Brain pericyte (primary cell): ENCODE measurements around the gene SLC5A5.
A peak's percentile ranks its signal among the peaks of the same experiment; 100 is the strongest.

Experiments used
- DNase-seq: peaks from one replicate; pipeline ENCODE4 v3.0.0-alpha.2; 2012; ENCODE audit warnings: low read depth, low spot score

The SLC5A5 gene

GRCh38 chr19:17871878-17872250 lies at the start of gene SLC5A5:
Gene SLC5A5 (plus strand): TSS chr19:17871945. CDS start chr19:17872320, 375 bp downstream.
- no peak for DNase-seq

- no peak for DNase-seq
These were observed 47.4 kb upstream of the SLC5A5 start for GRCh38 chr19:17824339-17824738.

DNA sequence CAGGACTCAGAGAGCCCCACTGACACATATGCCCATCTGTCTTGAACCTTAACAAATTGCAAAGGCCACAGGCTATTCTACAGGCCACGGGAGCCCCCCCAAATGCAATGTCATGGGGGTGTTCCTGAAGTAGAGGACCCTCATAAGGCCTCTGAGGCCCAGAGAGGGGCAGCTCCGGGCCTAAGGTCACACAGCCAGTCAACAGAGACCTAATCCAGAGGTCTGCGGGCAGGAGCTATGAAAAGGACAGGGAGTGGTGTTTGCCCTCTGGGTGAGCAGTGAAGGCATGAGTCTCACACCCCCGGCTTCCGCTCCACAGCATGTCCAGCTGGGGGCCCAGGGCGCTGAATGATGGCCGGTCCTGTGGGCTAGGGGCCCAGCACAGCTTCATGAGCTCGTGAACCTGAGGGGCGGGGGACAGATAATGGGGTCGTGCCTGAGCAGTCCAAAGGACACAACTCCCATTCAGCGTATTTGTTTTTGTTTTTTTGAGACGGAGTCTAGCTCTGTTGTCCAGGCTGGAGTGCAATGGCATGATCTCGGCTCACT lies 45.2 kb upstream of the SLC5A5 start:
- no peak for DNase-seq

DNA sequence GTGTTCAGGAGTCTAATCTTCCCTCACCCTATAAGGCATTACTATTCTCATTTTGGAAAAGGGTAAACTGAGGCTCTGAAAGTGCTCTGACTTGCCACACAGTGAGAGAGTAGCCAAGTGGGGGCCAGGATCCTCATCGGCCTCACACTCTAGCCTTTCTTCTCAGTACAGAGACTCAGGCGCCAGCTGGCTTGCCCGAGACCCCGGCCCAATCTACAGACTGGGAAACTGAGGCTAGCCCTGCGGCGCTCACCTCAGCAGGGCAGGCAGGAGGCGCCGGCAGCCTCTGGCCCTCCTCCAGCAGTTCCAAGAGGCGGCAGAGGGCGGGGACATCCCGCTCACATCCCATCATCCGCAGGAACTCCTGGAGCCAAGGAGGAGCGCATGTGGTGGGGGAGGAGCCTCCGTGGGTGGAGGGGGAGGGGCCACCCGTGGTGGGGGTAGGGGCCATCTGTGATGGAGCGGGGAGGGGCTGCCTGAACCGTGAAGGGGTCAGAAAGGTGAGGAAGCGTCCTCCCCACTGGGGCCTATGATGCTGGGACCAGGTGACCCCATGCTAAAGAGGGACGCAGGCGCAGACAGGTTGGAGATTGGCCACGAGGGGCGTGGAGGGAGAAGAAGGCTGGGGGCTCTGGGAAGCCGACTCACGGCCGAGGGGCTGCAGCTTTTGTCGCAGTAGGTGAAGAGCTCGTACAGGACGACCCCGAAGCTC lies 41.7 kb upstream of the SLC5A5 start:
- no peak for DNase-seq

DNA sequence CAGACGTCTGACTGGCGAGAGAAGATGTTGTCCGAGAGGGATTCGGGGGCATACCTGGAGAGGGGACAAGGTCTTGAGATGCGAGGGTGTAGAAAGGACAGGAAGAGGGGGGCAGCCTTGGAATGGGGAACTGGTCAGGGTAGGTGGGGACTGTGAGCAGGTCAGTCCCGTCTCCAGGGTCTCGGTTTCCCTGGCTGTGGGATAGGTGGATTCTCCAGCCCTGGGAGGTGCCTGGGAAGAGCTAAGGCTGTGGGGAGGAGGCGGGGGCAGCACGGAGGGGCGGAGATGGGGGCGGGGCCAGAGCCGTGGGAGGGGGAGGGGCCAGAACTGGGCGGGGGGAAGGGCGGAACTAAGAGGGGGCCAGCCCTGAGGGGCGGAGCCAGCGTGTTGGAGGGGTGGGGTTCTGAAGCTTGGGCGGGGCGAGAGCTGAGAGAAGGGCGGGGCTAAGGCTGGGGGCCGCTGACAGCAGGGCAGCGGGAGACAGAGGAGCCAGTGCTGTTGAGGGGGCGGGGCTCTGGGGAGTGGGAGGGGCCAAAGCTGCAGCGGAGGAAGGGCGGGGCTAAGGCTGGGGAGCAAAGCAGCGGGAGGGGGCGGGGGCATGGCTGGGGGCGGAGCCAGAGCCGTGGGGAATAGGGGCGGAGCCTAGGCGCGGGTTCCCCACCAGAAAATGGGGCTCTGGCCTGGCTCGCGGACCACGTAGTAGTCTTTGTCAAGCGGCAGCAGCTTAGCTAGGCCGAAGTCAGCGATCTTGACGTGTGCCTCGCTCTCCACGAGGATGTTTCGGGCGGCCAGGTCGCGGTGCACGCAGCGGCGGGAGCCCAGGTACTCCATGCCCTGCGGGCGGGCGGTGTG lies 41.0 kb upstream of the SLC5A5 start:
- DNase-seq, result no peak

DNA sequence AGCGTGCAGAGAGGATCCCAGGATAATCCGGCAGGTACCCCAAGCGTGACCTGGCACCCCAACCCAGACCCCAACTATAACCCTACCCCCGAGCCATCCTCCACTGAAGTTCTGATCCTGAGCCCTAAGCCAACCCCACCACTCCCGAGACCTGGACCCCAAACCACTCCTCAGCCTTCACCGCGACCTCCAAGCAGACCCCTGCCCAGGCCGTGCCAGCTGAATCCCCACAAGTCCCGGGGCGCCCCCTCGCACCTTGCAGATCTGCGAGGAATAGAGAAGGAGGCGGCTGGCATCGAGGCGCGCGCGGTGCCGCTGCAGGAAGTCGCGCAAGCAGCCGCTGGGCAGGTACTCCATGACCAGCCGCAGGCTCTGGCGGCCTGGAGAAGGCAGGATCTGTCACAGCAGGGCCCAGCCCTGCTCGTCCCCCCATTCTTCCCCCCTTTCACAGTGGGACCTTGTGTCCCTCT lies 40.3 kb upstream of the SLC5A5 start:
- DNase-seq, result no peak

GRCh38 chr19:17832443-17833208 lies 39.1 kb upstream of the SLC5A5 start:
- DNase-seq, result no peak

DNA sequence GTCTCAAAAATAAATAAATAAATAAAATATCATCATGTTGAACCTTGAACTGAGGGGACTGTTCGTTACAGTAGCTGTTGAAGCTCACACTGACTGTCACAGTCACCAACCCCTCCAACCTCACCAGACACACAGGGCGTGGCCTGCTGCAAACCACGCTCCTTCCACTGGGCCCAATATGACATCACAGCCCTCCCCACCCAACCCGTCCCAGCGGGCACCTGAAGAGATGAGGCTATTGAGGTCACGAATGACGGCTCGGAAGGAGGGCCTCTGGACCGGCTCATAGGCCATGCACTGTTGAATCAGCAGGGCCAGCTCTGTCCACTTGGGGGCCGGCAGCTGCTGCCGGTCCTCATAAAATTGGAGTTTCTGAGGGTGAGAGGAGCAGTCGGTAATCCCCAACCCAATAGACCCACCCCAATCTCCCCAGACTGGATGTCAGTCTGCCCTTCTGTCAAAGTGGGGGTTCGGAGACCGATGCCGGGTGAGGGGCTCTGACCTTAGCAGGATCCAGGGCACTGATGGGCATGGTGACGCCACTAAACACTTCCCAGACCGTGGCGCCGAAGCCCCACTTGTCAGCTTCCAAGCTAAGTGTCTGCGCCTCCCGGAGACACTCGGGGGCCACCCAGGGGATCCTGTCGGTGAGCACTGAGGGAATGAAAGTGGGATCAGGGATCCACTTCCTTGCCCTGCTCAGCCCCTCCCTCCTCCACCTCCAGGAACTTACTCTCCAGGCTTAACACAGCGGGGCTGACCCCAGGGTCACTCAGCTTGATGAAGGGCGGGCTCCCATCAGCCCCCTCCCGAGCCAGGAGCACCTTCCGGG lies 37.2 kb upstream of the SLC5A5 start:
- no peak for DNase-seq

- DNase-seq, result no peak
These were observed 36.4 kb upstream of the SLC5A5 start for GRCh38 chr19:17835182-17836006.

DNA sequence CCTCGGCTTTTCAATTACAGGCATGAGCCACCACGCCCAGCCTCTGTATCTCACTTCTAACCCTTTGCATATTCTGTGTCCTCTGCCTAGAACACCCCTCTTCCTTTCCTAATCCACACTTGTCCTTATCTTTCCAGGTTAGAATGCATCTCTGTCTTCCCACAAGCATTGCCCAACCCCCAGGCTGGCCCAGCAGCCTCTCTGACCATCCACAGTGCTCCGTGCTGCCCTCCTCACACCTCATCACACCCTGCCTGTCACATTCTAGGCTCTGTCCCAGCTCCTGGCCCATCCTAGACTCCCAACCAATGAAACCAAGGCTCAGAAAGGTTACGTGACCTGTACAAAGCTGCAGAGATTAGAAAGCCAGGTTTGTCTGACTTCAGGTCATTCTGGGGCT lies 35.2 kb upstream of the SLC5A5 start:
- DNase-seq, result no peak

DNA sequence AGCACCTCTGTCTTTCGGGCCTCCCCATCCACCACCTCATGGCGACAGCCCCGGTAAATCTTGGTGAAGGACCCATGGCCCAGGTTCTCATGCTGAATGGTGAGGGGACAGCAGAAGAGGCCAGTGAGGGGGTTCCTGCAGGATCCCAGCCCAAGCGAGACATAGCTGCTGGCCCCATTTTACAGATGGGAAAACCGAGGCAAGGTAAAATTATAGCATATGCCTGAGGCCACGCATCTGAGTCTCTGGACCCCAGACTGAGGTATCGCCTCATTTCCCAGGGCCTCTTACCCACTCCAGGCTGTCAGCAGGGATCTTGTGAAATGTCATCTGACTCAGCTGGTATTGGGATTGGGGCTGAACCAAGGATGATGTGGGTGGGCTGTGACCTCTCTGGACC lies 33.8 kb upstream of the SLC5A5 start:
- no peak for DNase-seq

GRCh38 chr19:17840019-17840418 lies 31.7 kb upstream of the SLC5A5 start:
- no peak for DNase-seq

GRCh38 chr19:17841371-17841809 lies 30.4 kb upstream of the SLC5A5 start:
- DNase-seq, result no peak

DNA sequence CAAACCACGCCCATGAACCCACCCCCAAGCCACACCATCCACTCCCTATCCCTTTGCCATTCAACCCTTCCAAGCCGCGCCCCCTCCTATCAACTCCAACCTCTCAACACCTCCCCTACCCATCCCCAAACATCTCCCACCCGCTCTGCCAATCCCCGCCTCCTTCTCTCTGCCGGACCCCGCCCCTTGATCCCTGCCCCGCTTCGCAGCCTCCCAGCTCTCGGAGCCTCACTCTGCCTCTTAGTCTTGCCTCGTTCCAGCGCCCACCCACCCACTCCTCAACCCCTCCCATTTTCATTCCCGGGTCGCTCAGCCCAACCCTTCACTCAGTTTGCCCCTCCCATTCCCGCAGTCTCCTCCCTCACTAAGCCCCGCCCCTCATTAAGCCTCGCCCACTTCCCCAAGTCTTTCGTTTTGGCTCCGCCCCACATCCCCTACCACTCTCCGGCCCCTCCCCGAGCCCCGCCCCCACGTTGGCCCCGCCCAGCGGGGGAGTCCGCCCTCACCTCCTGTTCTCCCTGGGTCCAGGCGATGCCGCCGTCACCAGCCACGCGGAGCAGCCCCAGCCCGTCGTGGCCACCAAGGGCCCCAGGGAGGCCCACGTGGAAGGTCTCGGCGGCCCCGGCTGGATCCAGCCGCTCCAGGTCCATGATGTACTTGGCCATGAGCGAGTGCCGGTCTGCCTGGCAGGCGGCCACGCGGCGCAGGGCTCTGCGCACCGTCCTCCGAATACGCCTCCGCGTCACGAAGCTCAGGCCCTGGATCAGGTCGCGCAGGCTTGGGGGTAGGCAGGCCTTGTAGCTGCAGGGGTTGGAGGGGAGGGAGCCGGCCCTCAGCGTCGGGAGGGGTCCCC lies 29.7 kb upstream of the SLC5A5 start:
- DNase-seq, result peak; percentile 41

DNA sequence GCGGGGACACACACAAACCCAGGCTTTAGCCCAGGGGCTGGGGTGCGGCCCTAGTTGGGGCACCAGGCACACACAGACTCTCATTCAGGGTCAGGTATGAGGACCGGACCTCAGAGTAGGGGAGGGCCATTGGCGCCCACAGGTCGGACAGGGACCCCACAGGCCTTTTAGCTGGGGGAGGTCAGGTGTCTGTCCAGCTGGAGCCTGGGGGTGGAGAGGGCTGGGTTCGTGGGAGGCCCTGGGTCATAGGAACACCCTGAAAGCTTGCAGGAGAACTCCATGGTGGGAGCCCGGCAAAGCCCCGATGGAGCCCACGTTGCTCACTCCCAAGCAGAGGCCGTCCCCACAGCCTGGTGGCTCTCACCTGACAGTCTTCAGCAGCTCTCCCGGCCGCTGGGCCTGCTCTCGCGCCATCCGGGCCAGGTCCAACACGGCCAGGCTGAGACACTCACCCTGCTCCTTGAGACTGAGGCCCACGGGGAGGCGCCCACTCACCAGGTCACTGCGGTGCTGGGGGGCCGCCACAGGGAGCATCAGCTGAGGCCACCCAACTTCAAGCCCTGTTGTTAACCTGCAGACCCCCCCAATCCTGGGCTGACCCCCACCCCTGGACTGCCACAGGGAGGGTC lies 29.0 kb upstream of the SLC5A5 start:
- no peak for DNase-seq

GRCh38 chr19:17843292-17843827 lies 28.4 kb upstream of the SLC5A5 start:
- no peak for DNase-seq

GRCh38 chr19:17843908-17844490 lies 27.7 kb upstream of the SLC5A5 start:
- no peak for DNase-seq

DNA sequence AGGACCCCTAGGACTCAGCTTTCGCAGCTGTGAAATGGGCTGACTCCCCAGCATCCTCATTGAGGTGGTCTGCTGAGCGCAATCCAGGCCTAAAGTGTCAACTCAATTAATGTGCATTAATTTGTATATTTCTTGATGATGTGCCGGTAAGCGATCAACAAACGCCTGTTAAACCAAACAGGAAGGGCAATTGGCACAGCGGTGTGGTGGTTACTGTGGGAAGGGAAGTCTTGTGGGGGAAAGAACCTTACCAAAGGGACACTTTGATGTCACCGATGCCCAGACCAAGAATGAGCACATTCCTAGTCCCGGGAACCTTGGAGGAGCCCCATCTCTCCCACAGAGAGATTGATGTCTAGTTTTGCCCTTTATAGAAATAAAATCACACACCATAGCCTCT lies 25.6 kb upstream of the SLC5A5 start:
- DNase-seq, result no peak
